ENCODE measurements around the gene TCAP. TPM values are rescaled to one million over a fixed set of nuclear protein-coding genes. Genes with fewer than 3 reads are reported as not detected.

Gene TCAP
- total RNA-seq, 1 experiment from 2014 or later: 1.6 TPM

DNA sequence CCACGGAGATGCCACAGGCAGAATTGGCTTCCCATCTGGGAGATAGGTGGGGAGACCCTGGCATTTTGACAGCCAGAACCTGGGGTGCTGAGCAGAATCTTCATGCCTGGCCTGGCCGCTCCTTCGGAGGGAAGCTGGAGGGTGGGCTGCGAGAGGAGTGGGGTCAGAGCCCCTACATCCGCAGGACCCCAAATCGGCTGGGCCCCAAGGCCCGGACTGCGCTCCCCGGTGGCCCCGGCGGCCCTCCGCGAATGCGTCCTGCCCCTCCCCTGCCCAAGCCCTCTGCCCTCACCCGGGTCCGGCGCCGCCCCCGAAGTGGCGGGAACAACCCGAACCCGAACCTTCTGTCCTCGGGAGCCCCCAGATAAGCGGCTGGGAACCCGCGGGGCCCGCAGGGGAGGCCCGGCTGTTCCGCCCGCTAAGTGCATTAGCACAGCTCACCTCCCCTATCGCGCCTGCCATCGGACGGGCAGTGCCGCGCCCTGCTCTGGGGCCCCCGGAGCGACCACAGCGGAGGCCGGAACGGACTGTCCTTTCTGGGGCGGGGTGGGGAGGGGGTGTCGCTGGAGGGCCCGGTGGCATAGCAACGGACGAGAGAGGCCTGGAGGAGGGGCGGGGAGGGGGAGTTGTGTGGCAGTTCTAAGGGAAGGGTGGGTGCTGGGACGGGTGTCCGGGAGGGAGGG is 2.3 kb downstream of the TCAP start:
- no peaks in the 10 kb centered on the region for H3K36me3 ChIP-seq (ENCODE audit: control insufficient read depth, insufficient read depth, low read length)
- DNase-seq (ENCODE audit: low read depth, low spot score): no peak
- H3K27ac ChIP-seq (ENCODE audit: low read length): peak overlapping the region; percentile 32; the same call in 1 of the 2 replicates
- no peaks in the 10 kb centered on the region for H3K9me3 ChIP-seq (ENCODE audit: control insufficient read depth, insufficient read depth, low read depth, low read length)
- POLR2A ChIA-PET: interaction anchor here (0.5 to 0.7 kb wide), 3 partner anchors 18 to 218 kb away, joined by 3 to 16 read pairs (median 3); no protein-coding TSS in a partner anchor
- BruUV-seq (replicated peaks): no TSS peak
- H3K27me3 ChIP-seq (ENCODE audit: control insufficient read depth, insufficient read depth, low read length): no peaks in the 10 kb centered on the region
- ATAC-seq: no peak
- peaks cover 46% of the 10 kb centered on the region for H3K4me1 ChIP-seq (ENCODE audit: control insufficient read depth, insufficient read depth, low read length)
- in situ Hi-C loops (cut with HindIII; ENCODE audit: low pct_unique_long_range_greater_than_20kb, low sequenced_read_pairs) (no loop called here), intact Hi-C loops (cut with micrococcal nuclease; ENCODE audit: unreplicated experiment) (no loop called here)
- no peak for TF ChIP-seq TCF7L2 (IDR thresholded peaks at IDR 0.05; ENCODE audit: low read depth, low read length)
- TF ChIP-seq, protein P1, sequence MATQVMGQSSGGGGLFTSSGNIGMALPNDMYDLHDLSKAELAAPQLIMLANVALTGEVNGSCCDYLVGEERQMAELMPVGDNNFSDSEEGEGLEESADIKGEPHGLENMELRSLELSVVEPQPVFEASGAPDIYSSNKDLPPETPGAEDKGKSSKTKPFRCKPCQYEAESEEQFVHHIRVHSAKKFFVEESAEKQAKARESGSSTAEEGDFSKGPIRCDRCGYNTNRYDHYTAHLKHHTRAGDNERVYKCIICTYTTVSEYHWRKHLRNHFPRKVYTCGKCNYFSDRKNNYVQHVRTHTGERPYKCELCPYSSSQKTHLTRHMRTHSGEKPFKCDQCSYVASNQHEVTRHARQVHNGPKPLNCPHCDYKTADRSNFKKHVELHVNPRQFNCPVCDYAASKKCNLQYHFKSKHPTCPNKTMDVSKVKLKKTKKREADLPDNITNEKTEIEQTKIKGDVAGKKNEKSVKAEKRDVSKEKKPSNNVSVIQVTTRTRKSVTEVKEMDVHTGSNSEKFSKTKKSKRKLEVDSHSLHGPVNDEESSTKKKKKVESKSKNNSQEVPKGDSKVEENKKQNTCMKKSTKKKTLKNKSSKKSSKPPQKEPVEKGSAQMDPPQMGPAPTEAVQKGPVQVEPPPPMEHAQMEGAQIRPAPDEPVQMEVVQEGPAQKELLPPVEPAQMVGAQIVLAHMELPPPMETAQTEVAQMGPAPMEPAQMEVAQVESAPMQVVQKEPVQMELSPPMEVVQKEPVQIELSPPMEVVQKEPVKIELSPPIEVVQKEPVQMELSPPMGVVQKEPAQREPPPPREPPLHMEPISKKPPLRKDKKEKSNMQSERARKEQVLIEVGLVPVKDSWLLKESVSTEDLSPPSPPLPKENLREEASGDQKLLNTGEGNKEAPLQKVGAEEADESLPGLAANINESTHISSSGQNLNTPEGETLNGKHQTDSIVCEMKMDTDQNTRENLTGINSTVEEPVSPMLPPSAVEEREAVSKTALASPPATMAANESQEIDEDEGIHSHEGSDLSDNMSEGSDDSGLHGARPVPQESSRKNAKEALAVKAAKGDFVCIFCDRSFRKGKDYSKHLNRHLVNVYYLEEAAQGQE (IDR thresholded peaks at IDR 0.05; ENCODE audit: insufficient read depth in 1 of 2, low read depth in 2 of 2, low read length in 1 of 2): no peak
- H3K4me3 ChIP-seq (ENCODE audit: low read depth in 2 of 2, low read length in 2 of 2): no peak overlapping the region; a peak in 1 of 4 replicates
- CTCF ChIA-PET: interaction anchor here (0.6 to 2.1 kb wide), 3 partner anchors 46 to 1086 kb away, joined by 4 to 11 read pairs (median 6); no protein-coding TSS in a partner anchor

DNA sequence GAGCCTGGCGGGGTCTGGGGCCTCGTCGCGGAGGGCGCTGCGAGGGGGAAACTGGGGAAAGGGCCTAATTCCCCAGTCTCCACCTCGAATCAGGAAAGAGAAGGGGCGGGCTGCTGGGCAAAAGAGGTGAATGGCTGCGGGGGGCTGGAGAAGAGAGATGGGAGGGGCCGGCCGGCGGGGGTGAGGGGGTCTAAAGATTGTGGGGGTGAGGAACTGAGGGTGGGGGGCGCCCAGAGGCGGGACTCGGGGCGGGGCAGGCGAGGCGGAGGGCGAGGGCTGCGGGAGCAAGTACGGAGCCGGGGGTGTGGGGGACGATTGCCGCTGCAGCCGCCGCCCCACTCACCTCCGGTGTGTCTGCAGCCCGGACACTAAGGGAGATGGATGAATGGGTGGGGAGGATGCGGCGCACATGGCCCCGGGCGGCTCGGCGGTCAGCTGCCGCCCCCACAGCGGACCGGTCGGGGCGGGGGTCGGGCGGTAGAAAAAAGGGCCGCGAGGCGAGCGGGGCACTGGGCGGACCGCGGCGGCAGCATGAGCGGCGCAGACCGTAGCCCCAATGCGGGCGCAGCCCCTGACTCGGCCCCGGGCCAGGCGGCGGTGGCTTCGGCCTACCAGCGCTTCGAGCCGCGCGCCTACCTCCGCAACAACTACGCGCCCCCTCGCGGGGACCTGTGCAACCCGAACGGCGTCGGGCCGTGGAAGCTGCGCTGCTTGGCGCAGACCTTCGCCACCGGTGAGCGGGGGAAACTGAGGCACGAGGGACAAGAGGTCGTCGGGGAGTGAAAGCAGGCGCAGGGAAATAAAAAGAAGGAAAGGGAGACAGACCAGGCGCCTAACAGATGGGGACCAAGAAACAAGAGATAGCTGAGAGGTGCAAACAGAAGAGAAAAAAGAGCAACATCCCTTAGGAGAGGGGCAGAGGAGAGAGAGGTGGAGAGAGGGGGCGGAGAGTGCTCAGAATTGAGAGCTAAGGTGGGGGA is 3.1 kb downstream of the TCAP start, which contains the start of gene PNMT:
Gene PNMT (plus strand): TSS at position 509 of the 980 bp plus-strand sequence. CDS start 23 bp downstream, at position 532.
- ChIA-PET POLR2A (no interaction called here), CTCF (interaction anchor here (0.6 to 1.4 kb wide), 4 partner anchors 16 to 1086 kb away, joined by 3 to 6 read pairs (median 4); no protein-coding TSS in a partner anchor)
- no peaks in the 10 kb centered on the region for H3K27me3 ChIP-seq (ENCODE audit: control insufficient read depth, insufficient read depth, low read length)
- DNase-seq (ENCODE audit: low read depth, low spot score): no peak
- TF ChIP-seq SIN3A (IDR thresholded peaks at IDR 0.05; ENCODE audit: borderline replicate concordance, insufficient read depth, low read depth, low read length) (0 out of 2 replicates have a peak, but pooled peaks have one; percentile 65), TCF7L2 (IDR thresholded peaks at IDR 0.05; ENCODE audit: low read depth, low read length) (no peak), POLR2AphosphoS5 (IDR thresholded peaks at IDR 0.05; ENCODE audit: low read depth, low read length) (no peak)
- TF ChIP-seq, protein P2, sequence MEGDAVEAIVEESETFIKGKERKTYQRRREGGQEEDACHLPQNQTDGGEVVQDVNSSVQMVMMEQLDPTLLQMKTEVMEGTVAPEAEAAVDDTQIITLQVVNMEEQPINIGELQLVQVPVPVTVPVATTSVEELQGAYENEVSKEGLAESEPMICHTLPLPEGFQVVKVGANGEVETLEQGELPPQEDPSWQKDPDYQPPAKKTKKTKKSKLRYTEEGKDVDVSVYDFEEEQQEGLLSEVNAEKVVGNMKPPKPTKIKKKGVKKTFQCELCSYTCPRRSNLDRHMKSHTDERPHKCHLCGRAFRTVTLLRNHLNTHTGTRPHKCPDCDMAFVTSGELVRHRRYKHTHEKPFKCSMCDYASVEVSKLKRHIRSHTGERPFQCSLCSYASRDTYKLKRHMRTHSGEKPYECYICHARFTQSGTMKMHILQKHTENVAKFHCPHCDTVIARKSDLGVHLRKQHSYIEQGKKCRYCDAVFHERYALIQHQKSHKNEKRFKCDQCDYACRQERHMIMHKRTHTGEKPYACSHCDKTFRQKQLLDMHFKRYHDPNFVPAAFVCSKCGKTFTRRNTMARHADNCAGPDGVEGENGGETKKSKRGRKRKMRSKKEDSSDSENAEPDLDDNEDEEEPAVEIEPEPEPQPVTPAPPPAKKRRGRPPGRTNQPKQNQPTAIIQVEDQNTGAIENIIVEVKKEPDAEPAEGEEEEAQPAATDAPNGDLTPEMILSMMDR (IDR thresholded peaks at IDR 0.05): peak; percentile 87
- TF ChIP-seq, protein P1 (IDR thresholded peaks at IDR 0.05; ENCODE audit: insufficient read depth in 1 of 2, low read depth in 2 of 2, low read length in 1 of 2): 0 out of 4 replicates have a peak, but pooled peaks of 1 of the 2 experiments have one; percentile 64
- H3K4me3 ChIP-seq (ENCODE audit: low read depth in 2 of 2, low read length in 2 of 2): peak within 1 kb of the TSS; percentile 35 to 46
- no TSS peak for BruUV-seq (replicated peaks)
- no peaks in the 10 kb centered on the region for H3K36me3 ChIP-seq (ENCODE audit: control insufficient read depth, insufficient read depth, low read length)
- H3K9me3 ChIP-seq (ENCODE audit: control insufficient read depth, insufficient read depth, low read depth, low read length): no peaks in the 10 kb centered on the region
- ATAC-seq: peak; percentile 61
- H3K4me1 ChIP-seq (ENCODE audit: control insufficient read depth, insufficient read depth, low read length): peaks cover 41% of the 10 kb centered on the region
- intact Hi-C loops (cut with micrococcal nuclease; ENCODE audit: unreplicated experiment): no loop called here
- H3K27ac ChIP-seq (ENCODE audit: low read length): peak within 1 kb of the TSS; percentile 32; the same call in 1 of the 2 replicates
- in situ Hi-C loops (cut with HindIII; ENCODE audit: low pct_unique_long_range_greater_than_20kb, low sequenced_read_pairs): no loop called here
